ENCODE results near the gene NISCH. TPM values are rescaled to one million over a fixed set of nuclear protein-coding genes. Genes with fewer than 3 reads are reported as not detected.

NISCH gene
- polyA plus RNA-seq, 1 donor: 85.9 TPM

DNA sequence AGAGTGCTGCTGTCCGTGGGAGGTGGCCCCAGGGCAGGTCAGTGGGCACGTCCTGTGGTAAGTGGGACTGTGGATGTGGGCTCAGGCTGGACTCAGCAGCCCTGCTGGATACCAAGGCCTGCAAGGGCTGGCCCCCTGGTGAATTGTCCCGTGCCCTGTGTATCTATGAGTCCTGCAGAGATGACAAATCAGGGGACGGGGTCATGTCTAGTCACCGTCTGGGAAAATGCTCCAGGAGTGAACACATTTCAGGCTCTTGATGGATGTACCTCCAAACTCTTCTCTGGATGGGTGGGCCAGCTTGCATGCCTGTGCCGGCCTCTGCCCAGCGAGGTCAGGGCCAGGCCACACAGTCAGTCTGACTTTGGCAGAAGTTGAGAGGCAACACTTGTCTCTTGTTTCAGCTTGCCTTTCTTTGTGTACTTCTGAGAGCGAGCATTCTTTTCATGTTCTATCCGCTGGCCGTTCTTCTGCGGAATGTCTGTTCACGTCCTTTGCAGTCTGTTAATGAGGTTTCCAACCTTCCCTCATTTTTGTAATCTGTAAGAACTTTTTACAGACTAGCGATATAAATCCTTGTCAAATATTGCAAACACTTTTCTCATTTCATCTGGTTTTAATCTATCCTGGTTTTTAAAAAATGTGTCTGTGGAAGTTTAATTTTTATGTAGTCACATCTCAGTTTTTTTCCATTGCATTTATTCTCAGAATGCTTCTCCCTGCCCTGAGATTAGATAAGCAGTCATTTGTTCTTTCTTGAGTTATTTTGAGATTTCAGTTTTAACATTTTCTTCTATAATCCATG lies 28.4 kb downstream of the NISCH start:
- Histone ChIP-seq H3K4me1 (ENCODE audit: control insufficient read depth, insufficient read depth, low read length) (no peaks in the 10 kb centered on the region), H3K27me3 (ENCODE audit: control insufficient read depth, insufficient read depth, low read length) (no peaks in the 10 kb centered on the region), H3K4me3 (ENCODE audit: low read length) (no peak overlapping the region), H3K9me3 (ENCODE audit: control insufficient read depth, low read depth, low read length) (peaks cover 11% of the 10 kb centered on the region), H3K36me3 (ENCODE audit: control insufficient read depth, insufficient read depth, low read length) (peaks cover 82% of the 10 kb centered on the region), H3K27ac (ENCODE audit: low read length) (no peak overlapping the region)
- WGBS (ENCODE audit: insufficient coverage, low lambda C conversion rate): 87% methylated on average over 6 of the region's 13 CpGs
- DNase-seq: no peak

DNA sequence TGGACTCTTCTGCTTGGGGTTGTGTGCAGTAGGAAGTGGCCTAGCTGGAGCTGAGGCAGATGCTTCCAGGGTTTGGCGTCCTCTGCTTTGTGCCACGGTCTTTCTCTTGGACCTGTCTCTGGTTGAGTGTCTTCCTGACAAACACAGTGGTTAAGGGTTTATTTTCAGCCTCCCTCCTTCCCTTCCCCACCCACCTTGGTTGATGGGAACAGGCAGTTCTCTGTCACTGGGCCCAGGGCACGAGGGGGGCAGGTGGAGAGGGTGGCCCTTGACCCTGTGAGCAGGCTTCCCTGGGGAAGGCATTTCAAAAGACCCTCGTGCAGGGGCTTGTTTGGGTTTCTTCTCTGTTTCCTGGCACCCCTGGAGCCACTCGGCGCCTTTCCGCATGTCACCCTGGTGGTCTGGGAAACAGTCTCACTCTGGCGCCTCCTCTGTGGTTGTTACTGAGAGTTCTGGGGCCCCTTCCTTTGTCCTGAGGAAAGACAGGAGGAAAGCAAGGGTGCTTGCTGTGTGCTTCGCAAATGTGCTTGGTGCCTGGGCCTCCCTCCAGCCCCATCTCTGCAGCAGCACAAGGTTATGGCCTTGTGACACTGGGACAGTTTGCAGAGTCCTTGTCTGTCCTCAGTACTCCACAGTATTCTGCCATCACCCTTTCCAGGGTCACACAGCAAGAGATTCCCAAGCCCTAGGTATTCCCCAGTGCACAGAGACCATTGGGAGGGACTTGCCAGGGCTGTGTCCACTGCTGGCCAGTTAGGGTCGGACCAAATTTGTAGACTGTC lies 29.5 kb downstream of the NISCH start:
- Histone ChIP-seq H3K27me3 (ENCODE audit: control insufficient read depth, insufficient read depth, low read length) (no peaks in the 10 kb centered on the region), H3K27ac (ENCODE audit: low read length) (no peak overlapping the region), H3K9me3 (ENCODE audit: control insufficient read depth, low read depth, low read length) (peaks cover 11% of the 10 kb centered on the region), H3K4me1 (ENCODE audit: control insufficient read depth, insufficient read depth, low read length) (no peaks in the 10 kb centered on the region), H3K4me3 (ENCODE audit: low read length) (no peak overlapping the region), H3K36me3 (ENCODE audit: control insufficient read depth, insufficient read depth, low read length) (peaks cover 82% of the 10 kb centered on the region)
- no peak for DNase-seq
- no CpG with 5 or more reads among the region's 10 CpGs for WGBS (ENCODE audit: insufficient coverage, low lambda C conversion rate)

DNA sequence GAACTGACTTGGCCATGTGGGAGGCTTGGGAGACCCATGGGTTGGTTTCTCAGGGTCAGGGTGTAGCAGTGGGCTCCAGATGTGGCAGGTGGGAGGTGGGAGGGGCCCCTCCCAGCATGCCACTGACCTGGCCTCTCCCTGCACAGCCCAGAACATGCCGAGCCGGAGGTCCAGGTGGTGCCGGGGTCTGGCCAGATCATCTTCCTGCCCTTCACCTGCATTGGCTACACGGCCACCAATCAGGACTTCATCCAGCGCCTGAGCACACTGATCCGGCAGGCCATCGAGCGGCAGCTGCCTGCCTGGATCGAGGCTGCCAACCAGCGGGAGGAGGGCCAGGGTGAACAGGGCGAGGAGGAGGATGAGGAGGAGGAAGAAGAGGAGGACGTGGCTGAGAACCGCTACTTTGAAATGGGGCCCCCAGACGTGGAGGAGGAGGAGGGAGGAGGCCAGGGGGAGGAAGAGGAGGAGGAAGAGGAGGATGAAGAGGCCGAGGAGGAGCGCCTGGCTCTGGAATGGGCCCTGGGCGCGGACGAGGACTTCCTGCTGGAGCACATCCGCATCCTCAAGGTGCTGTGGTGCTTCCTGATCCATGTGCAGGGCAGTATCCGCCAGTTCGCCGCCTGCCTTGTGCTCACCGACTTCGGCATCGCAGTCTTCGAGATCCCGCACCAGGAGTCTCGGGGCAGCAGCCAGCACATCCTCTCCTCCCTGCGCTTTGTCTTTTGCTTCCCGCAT lies 31.8 kb downstream of the NISCH start:
- Histone ChIP-seq H3K4me3 (ENCODE audit: low read length) (no peak overlapping the region), H3K4me1 (ENCODE audit: control insufficient read depth, insufficient read depth, low read length) (no peaks in the 10 kb centered on the region), H3K9me3 (ENCODE audit: control insufficient read depth, low read depth, low read length) (peaks cover 11% of the 10 kb centered on the region), H3K27me3 (ENCODE audit: control insufficient read depth, insufficient read depth, low read length) (no peaks in the 10 kb centered on the region), H3K27ac (ENCODE audit: low read length) (no peak overlapping the region), H3K36me3 (ENCODE audit: control insufficient read depth, insufficient read depth, low read length) (peaks cover 83% of the 10 kb centered on the region)
- 63% methylated on average over 2 of the region's 31 CpGs for WGBS (ENCODE audit: insufficient coverage, low lambda C conversion rate)
- no peak for DNase-seq

DNA sequence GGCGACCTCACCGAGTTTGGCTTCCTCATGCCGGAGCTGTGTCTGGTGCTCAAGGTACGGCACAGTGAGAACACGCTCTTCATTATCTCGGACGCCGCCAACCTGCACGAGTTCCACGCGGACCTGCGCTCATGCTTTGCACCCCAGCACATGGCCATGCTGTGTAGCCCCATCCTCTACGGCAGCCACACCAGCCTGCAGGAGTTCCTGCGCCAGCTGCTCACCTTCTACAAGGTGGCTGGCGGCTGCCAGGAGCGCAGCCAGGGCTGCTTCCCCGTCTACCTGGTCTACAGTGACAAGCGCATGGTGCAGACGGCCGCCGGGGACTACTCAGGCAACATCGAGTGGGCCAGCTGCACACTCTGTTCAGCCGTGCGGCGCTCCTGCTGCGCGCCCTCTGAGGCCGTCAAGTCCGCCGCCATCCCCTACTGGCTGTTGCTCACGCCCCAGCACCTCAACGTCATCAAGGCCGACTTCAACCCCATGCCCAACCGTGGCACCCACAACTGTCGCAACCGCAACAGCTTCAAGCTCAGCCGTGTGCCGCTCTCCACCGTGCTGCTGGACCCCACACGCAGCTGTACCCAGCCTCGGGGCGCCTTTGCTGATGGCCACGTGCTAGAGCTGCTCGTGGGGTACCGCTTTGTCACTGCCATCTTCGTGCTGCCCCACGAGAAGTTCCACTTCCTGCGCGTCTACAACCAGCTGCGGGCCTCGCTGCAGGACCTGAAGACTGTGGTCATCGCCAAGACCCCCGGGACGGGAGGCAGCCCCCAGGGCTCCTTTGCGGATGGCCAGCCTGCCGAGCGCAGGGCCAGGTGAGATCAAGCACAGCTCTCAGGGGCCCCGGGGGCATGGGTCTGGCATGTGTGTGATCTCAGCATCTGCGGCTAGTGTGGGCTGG lies 32.6 kb downstream of the NISCH start:
- H3K27ac ChIP-seq (ENCODE audit: low read length): no peak overlapping the region
- H3K36me3 ChIP-seq (ENCODE audit: control insufficient read depth, insufficient read depth, low read length): peaks cover 83% of the 10 kb centered on the region
- no peaks in the 10 kb centered on the region for H3K27me3 ChIP-seq (ENCODE audit: control insufficient read depth, insufficient read depth, low read length)
- no peaks in the 10 kb centered on the region for H3K4me1 ChIP-seq (ENCODE audit: control insufficient read depth, insufficient read depth, low read length)
- H3K4me3 ChIP-seq (ENCODE audit: low read length): no peak overlapping the region
- peaks cover 11% of the 10 kb centered on the region for H3K9me3 ChIP-seq (ENCODE audit: control insufficient read depth, low read depth, low read length)
- no peak for DNase-seq
- no CpG with 5 or more reads among the region's 59 CpGs for WGBS (ENCODE audit: insufficient coverage, low lambda C conversion rate)

DNA sequence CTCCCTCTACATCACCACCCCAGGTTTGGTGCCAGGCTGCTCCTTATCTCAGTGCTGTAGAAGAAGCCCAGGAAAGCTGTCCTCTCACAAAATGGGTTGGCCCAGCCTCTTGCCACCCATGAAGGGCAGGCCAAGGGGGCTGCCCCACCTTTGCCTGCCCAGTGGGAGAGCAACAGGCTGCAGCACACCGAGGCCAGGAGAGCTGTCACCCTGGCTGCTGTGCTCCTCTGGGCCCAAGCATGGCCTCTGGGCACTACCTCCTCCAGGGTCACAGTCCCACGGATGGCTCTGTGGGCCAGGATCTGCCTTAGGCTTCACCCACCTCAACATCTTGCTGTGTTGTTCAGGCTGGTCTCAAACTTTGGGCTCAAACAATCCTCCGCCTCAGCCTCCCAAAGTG lies 33.3 kb downstream of the NISCH start:
- no peaks in the 10 kb centered on the region for H3K4me1 ChIP-seq (ENCODE audit: control insufficient read depth, insufficient read depth, low read length)
- WGBS (ENCODE audit: insufficient coverage, low lambda C conversion rate): no CpG with 5 or more reads among the region's 3 CpGs
- no peak overlapping the region for H3K27ac ChIP-seq (ENCODE audit: low read length)
- no peaks in the 10 kb centered on the region for H3K27me3 ChIP-seq (ENCODE audit: control insufficient read depth, insufficient read depth, low read length)
- H3K4me3 ChIP-seq (ENCODE audit: low read length): no peak overlapping the region
- H3K9me3 ChIP-seq (ENCODE audit: control insufficient read depth, low read depth, low read length): peaks cover 11% of the 10 kb centered on the region
- no peak for DNase-seq
- H3K36me3 ChIP-seq (ENCODE audit: control insufficient read depth, insufficient read depth, low read length): peaks cover 86% of the 10 kb centered on the region

DNA sequence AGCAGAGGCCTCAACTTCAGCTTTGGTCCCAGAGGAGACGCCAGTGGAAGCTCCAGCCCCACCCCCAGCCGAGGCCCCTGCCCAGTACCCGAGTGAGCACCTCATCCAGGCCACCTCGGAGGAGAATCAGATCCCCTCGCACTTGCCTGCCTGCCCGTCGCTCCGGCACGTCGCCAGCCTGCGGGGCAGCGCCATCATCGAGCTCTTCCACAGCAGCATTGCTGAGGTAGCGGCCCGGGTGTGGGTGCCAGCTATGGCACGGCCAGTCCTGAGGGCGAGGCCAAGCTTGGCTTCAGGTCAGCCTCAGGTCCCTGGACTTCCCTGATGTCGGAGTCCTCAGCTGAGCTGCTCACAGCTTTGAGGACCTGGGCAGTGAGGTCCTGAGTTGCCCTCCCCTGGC lies 34.0 kb downstream of the NISCH start:
- no CpG with 5 or more reads among the region's 18 CpGs for WGBS (ENCODE audit: insufficient coverage, low lambda C conversion rate)
- H3K4me3 ChIP-seq (ENCODE audit: low read length): no peak overlapping the region
- no peak for DNase-seq
- H3K27ac ChIP-seq (ENCODE audit: low read length): no peak overlapping the region
- no peaks in the 10 kb centered on the region for H3K4me1 ChIP-seq (ENCODE audit: control insufficient read depth, insufficient read depth, low read length)
- no peaks in the 10 kb centered on the region for H3K27me3 ChIP-seq (ENCODE audit: control insufficient read depth, insufficient read depth, low read length)
- H3K36me3 ChIP-seq (ENCODE audit: control insufficient read depth, insufficient read depth, low read length): peaks cover 86% of the 10 kb centered on the region
- peaks cover 11% of the 10 kb centered on the region for H3K9me3 ChIP-seq (ENCODE audit: control insufficient read depth, low read depth, low read length)

DNA sequence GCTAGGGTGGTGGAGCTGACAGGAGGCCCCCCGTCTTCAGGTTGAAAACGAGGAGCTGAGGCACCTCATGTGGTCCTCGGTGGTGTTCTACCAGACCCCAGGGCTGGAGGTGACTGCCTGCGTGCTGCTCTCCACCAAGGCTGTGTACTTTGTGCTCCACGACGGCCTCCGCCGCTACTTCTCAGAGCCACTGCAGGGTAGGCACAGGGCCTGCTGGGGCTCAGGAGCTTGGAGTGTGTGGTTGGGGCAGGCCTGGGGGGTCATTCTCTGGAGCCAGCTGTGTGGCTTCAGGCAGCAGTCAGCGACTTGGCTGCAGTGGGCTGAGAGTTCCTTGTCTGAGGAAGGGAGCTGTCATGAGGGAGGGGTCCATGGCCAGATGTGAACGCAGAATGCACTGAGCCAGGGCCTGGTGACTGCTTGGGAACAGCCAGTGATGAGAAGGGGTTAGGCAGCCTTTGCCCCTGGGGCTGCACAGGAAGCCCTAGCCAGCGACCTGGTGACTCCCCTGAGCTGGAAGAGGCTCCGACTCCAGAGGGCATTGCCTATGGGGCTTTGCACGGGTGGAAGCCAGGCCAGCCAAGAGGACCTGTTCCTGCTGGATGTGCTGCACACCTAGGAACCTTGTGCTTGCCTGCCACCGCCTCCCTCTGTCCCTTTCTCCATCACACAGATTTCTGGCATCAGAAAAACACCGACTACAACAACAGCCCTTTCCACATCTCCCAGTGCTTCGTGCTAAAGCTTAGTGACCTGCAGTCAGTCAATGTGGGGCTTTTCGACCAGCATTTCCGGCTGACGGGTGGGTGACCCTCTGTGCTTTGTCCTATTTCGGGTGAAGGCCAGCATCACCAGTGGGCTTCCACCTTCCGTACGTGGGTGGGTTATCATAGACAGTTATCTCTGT lies 34.9 kb downstream of the NISCH start:
- peaks cover 11% of the 10 kb centered on the region for H3K9me3 ChIP-seq (ENCODE audit: control insufficient read depth, low read depth, low read length)
- H3K27ac ChIP-seq (ENCODE audit: low read length): no peak overlapping the region
- no peak overlapping the region for H3K4me3 ChIP-seq (ENCODE audit: low read length)
- peaks cover 79% of the 10 kb centered on the region for H3K36me3 ChIP-seq (ENCODE audit: control insufficient read depth, insufficient read depth, low read length)
- DNase-seq: no peak
- no peaks in the 10 kb centered on the region for H3K27me3 ChIP-seq (ENCODE audit: control insufficient read depth, insufficient read depth, low read length)
- no CpG with 5 or more reads among the region's 22 CpGs for WGBS (ENCODE audit: insufficient coverage, low lambda C conversion rate)
- no peaks in the 10 kb centered on the region for H3K4me1 ChIP-seq (ENCODE audit: control insufficient read depth, insufficient read depth, low read length)

DNA sequence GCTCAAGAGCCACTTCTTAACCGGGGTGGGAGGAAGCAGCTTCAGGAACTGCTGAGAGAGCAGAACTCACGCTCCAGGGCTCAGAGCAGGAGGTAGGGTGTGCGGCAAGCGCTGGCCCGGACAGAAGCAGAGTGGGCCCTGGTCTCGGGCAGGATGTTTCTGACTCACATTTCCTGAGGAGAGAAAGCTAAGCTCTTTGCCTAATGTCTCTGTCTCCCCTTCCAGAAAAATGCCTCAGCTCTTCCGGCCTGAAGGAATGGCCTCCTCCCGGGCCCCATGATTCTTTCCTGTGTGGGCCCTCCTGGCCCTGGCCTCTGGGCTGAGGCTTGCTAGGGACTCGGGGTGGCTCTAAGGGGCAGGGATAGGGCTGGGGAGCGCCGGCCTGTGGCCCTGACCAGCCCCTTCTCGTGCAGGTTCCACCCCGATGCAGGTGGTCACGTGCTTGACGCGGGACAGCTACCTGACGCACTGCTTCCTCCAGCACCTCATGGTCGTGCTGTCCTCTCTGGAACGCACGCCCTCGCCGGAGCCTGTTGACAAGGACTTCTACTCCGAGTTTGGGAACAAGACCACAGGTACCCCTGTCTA lies 35.6 kb downstream of the NISCH start:
- Histone ChIP-seq H3K27ac (ENCODE audit: low read length) (no peak overlapping the region), H3K4me1 (ENCODE audit: control insufficient read depth, insufficient read depth, low read length) (no peaks in the 10 kb centered on the region)
- no peak for DNase-seq

DNA sequence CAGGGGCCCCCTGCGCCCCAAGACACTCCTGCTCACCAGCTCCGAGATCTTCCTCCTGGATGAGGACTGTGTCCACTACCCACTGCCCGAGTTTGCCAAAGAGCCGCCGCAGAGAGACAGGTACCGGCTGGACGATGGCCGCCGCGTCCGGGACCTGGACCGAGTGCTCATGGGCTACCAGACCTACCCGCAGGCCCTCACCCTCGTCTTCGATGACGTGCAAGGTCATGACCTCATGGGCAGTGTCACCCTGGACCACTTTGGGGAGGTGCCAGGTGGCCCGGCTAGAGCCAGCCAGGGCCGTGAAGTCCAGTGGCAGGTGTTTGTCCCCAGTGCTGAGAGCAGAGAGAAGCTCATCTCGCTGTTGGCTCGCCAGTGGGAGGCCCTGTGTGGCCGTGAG lies 36.7 kb downstream of the NISCH start:
- Histone ChIP-seq H3K4me1 (ENCODE audit: control insufficient read depth, insufficient read depth, low read length) (no peaks in the 10 kb centered on the region), H3K9me3 (ENCODE audit: control insufficient read depth, low read depth, low read length) (peaks cover 9% of the 10 kb centered on the region), H3K27ac (ENCODE audit: low read length) (no peak overlapping the region), H3K36me3 (ENCODE audit: control insufficient read depth, insufficient read depth, low read length) (peaks cover 64% of the 10 kb centered on the region), H3K27me3 (ENCODE audit: control insufficient read depth, insufficient read depth, low read length) (no peaks in the 10 kb centered on the region), H3K4me3 (ENCODE audit: low read length) (no peak overlapping the region)
- no peak for DNase-seq
- WGBS (ENCODE audit: insufficient coverage, low lambda C conversion rate): no CpG with 5 or more reads among the region's 21 CpGs

More for the DNA sequence above, 35.6 kb downstream of the NISCH start:
- Histone ChIP-seq H3K27me3 (ENCODE audit: control insufficient read depth, insufficient read depth, low read length) (no peaks in the 10 kb centered on the region), H3K9me3 (ENCODE audit: control insufficient read depth, low read depth, low read length) (peaks cover 11% of the 10 kb centered on the region), H3K36me3 (ENCODE audit: control insufficient read depth, insufficient read depth, low read length) (peaks cover 73% of the 10 kb centered on the region), H3K4me3 (ENCODE audit: low read length) (no peak overlapping the region)
- WGBS (ENCODE audit: insufficient coverage, low lambda C conversion rate): no CpG with 5 or more reads among the region's 23 CpGs
